Right hindlimb (tissue), 1 donor: Measurements from ENCODE around the gene UTP4.
A peak's percentile ranks its signal among the peaks of the same experiment; 100 is the strongest.

Experiments used
- DNase-seq: peaks from one replicate; pipeline ENCODE4 v3.0.0-alpha.2; 2018

Gene UTP4

GRCh38 chr16:69132424-69133252 is at the start of gene UTP4, which contains the start of gene CHTF8:
Gene UTP4 (plus strand): TSS chr16:69132649. CDS start chr16:69133460, 811 bp downstream.
Gene CHTF8 (minus strand): TSS chr16:69132588. CDS start chr16:69121458, 11,130 bp downstream.
- peak; percentile 92 for DNase-seq

- no peak for DNase-seq
Observed at GRCh38 chr16:69083306-69083941, 49.0 kb upstream of the UTP4 start.

- no peak for DNase-seq
Observed at GRCh38 chr16:69084289-69084688, 48.2 kb upstream of the UTP4 start.

DNA sequence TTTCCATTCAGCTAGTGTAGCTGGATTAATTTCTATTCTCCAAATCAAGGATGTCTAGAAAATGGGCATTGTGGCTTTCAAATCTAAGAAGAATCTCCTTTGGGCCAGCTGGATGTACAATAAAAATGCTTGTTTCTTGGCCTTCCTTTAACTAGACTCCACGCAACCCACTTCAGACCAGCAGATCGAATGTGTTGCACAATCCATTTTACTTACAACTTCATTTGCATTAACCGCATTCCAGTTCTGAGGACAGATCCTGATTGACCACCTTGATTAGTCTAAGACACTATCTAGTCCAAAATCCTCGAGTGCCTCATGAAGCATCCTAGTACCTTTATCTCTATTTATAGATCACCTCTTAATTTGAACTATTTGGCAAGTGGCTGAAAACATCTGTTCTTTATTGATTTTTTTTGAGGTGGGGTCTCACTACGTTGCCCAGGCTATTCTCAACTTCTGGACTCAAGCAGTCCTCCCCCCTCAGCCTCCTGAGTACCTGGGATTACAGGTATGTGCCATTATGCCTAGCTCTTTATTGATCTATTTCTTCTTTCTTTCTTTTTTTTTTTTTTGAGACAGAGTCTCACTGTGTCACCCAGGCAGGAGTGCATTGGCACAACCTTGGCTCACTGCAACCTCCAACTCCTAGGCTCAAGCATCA is 47.3 kb upstream of the UTP4 start:
- no peak for DNase-seq

- no peak for DNase-seq
Observed at GRCh38 chr16:69087161-69087581, 45.3 kb upstream of the UTP4 start.

GRCh38 chr16:69088684-69089083 is 43.8 kb upstream of the UTP4 start:
- DNase-seq = no peak

DNA sequence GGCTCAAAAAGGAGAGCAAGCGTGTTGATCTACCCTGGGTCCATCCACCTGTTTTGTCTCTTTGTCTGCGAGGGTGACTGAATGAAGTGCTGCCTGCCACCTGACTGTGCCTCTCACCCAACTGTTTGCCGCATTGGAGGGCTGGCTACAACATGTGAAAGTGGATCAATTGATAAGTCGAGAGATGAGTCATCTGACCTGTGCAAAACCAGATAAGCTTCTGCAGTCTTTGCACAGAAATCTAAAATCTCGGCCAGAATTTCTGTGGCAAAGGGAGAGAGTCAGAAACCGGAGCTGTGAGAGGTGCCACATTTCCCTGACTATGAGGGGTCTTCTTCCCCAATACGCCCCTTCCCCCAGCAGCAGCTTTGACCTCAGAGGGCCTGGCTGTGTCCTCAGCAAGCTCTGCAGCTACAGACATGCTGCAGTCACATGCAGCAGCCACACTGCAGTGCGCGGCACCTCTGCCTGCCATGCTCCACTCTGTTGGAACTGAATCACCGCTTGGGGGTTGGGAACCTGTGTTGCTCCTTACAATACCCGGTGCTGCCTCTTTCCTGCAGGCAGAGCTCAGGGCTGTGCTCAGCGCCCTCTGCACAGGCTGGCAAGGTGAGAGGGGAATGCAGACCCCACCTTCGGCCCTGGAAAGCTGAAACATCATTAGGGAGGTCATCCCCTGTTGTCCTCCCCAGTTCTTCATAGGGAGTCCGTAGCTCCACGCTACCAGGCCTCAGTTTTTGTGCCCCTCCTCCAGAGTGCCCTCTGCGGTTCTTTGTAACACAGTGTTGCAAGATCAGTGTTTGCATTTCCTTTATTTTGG is 43.1 kb upstream of the UTP4 start:
- DNase-seq = no peak

GRCh38 chr16:69093974-69094373 is 38.5 kb upstream of the UTP4 start:
- DNase-seq = no peak

DNA sequence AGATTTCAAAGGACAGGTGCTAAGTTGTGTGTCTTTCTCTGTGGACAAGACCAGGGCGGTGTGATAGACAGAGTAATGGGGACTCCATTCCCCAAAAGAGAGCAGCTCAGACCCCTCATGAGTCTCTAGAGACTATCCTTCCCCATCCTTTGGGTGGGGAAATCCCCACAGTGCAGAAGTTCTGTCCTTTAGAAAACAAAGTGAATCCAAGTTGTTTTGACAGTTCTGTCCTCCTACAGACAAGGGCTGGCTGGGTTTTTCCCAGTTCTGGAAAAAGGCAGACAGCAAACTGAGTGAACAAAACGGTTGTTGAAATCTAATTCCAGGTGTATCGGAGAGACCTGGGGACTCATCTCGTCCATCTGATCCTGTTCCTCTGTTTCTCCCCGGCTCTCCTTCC is 37.9 kb upstream of the UTP4 start:
- DNase-seq = no peak

DNA sequence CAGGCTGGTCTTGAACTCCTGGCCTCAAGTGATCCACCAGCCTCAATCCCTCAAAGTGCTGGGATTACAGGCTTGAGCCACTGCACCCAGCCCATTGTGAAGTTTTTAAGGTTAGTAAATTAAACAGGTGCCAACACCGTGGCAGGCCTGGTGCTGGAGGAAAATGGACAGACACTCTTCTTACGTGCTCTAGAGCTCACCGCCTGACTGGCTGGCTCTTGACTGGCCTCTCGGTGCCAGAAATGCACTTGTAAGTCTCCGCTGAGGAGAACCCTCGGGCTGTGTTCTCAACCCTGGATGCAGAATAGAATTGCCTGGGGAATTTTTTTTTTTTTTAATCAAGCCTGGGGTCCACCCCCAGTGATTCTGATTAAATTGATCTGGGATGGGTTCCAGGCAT is 37.3 kb upstream of the UTP4 start:
- no peak for DNase-seq

DNA sequence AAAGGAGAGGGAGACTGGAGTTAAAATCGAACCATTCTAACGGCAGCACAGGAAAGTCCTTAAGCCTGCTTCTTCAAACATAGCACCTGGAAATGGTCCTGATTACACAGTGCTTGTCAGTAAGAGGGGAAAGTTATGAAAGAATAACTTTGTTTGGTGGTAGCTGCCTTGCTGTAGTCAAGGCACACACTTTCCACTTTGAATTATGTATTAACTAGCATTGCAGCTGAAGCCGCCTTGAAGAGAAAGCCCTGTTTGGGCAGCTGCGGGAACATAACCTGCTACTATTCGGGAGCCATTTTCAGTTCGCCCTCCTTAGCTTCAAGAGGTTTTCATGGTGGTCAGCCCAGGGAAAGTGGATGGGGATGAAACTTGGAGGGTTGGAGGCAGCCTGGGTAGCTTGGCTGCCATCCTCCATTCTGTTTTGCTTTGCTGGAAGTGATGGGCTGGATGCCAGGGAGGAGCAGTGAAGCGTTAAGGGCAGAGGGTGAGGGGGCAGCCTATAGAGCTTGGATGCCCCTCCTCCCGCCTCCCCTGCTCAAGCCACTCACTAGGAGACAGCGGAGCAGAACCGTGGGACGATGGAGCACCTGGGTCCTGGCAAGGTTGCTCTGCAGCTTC is 32.3 kb upstream of the UTP4 start:
- no peak for DNase-seq

DNA sequence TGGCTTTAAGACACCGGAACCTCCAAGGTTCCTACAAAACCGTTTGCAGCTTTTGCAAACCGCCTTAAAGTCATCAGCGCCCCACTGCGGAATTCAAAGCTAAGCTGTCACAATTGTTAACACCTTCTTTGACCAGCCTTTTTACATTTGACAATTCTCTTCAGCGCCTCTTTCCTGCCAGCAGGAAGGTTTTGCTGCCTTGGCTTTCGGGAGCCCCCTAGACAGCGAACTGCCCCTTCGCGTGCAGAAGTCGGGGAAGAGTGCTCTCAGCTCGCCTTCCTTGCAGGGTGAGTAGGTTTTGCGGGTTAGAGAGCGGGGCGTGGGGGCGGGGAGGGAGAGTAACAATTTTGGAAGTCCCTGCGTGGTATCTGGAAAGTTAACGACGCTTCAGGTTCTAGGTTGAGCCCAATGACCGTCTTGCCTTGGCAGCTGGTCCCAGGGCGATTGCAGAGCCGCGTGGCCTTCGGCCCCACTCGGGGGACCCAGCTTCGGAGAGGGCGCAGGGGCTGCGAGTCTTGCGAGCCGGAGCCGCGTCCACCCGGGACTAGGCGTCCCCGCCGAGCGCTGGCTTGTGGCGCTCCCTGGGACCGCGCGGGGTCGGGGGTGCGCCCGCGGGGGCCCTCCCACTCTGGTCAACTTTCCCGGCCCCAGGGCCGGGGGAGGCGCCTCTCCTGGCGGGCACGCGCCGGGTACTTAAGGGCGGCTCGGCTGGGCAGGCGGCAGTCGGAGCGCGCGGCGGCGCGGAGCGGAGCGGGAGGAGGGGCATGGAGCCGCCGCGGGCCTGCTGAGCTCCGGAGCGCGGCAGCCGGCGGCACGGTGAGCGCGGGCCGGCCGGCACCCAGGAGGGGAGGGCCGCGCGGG is 26.7 kb upstream of the UTP4 start, which contains the start of gene HAS3:
Gene HAS3, plus strand, starts transcription at position 153 of the 861 bp plus-strand sequence. CDS start 3,743 bp downstream, outside the sequence.
- DNase-seq = peak; percentile 64

GRCh38 chr16:69106491-69107315 is 25.7 kb upstream of the UTP4 start:
- no peak for DNase-seq

DNA sequence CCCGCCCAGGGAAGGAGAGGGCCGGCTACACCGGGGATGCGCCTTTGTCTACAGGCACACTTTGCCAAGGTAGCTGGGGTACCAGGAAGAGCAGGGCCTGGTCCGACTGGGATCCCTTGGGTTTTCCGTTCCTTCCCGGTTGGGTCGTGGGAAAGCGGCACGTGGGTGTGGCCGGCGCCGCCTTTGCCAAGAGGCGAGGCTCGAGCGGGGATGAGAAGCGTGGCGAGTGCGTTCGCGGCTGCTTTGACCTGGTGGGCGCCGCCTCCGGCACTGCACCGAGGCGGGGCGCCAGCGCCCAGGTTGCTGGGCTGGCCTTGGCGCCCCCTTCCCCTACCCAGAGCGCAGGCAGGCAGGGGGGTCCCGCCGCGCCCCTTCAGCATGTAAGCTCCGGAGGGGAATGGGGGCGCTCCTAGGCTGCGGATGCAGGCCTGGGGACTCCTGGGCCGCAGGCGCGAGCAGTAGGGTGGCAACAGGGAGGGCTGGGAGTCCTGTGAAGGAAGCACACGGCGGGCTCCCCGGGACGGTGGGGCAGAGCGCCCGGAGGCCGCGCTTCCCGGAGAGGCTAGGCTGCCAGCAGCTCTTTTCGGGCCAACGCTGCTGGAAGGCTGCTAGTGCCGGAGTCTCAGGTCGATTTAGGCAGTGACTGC is 25.0 kb upstream of the UTP4 start:
- peak; percentile 47 for DNase-seq

DNA sequence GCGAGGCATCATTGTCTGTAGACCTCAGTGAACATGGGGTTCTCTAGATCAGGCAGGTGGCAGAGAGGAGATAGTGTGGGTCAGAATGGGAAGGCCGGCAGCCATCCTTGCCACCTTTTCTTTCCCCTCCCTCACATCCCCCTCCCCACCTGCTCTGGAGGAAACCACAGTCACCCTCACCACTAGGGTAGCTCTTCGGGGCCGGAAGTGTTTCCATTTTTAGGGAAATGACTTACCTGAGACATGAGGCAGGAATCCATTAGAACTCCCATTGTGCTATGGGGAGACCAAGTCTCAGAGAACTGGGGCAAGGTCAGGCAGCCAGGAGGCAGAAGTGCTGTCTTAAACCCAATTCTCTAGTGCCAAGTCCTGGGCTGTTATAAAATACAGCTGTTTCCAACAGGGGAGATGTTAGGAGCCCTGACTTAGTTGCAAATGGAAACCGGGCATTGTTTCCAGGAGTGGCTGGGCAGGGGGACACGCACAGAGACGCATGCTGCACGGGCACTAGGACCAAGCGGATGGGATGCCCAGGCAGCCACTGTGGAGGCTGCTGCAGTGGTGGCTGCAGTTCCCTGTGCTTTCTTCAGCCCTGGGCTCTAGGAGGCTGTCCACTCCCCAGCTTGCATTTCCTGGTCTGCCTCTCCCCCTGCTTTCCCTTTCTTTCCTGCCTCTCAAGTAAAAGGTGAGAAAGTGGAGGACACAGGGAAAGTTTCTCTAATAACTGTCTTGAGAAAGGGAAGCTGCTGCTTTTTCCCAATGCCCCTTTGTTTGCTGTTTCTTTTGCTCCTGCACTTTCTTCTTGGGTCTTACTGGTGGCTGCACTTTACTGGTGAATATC is 24.2 kb upstream of the UTP4 start:
- no peak for DNase-seq

DNA sequence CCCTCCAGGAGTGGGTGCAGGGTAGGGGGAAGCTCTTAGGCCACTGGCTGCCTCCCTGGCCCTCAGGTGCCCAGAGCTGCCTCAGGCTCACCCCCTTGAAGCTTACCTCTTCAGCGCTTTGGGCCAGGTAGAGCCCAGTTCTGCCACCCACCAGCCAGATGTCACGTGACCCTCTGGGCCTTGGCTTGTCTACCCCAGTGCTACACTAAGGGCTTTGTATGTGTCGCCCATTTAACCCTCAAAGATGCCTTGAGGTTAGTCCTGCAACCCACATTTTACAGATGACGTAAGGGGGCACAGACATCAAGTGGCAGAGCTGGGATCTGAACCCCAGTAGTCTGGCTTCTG is 23.6 kb upstream of the UTP4 start:
- DNase-seq = no peak

GRCh38 chr16:69109486-69110270 is 22.8 kb upstream of the UTP4 start:
- DNase-seq = no peak

DNA sequence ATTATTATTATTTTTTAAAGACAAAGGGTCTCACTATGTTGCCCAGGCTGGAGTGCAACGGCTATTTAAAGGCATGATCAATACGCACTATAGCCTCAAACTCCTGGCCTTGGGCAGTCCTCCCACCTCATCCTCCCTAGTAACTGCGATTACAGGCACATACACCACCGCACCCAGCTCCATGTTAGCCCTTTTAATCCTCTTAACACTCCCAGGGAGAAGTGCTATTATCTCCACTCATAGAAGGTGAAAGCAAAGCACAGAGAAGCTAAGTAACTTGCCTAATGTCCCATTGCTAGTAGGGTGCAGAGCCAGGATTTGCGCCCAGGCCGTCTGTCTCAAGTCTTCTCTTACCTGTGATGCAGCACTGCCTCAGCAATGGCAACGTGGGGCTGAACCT is 22.0 kb upstream of the UTP4 start:
- no peak for DNase-seq
